ENCODE results near the gene SLC6A3.

DNA sequence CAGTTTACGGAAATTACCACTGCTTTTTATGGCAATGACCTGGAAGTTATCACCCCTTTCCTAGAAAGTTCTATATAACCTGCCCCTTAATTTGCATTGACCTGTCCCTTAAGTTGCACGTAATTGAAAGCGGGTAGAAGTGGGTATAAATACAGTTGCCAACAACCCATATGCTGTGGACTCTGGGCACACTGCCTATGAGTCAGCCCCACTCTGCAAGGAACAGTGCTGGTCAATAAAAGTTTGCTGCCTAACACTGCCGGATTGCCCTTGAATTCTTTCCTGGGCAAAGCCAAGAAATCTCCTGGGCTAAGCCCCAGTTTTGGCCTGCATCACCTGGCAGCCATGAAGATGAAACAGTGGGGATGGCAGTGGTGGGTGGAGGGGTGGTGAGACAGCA, 76.5 kb downstream of the SLC6A3 start:
- no peak for TF ChIP-seq POLR2A (IDR thresholded peaks at IDR 0.05)
- TF ChIP-seq, protein P1, sequence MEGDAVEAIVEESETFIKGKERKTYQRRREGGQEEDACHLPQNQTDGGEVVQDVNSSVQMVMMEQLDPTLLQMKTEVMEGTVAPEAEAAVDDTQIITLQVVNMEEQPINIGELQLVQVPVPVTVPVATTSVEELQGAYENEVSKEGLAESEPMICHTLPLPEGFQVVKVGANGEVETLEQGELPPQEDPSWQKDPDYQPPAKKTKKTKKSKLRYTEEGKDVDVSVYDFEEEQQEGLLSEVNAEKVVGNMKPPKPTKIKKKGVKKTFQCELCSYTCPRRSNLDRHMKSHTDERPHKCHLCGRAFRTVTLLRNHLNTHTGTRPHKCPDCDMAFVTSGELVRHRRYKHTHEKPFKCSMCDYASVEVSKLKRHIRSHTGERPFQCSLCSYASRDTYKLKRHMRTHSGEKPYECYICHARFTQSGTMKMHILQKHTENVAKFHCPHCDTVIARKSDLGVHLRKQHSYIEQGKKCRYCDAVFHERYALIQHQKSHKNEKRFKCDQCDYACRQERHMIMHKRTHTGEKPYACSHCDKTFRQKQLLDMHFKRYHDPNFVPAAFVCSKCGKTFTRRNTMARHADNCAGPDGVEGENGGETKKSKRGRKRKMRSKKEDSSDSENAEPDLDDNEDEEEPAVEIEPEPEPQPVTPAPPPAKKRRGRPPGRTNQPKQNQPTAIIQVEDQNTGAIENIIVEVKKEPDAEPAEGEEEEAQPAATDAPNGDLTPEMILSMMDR (IDR thresholded peaks at IDR 0.05), result no peak

Data from testis (tissue), 2 donors.